HG03196 (cell line): Measurements from ENCODE around the gene PRRT1.

Source experiments
- ATAC-seq: cut with Tn5 transposase; IDR thresholded peaks from one replicate; pipeline ENCODE4 v1.9.1; 2021; ENCODE audit not compliant: unreplicated experiment

The PRRT1 gene

DNA sequence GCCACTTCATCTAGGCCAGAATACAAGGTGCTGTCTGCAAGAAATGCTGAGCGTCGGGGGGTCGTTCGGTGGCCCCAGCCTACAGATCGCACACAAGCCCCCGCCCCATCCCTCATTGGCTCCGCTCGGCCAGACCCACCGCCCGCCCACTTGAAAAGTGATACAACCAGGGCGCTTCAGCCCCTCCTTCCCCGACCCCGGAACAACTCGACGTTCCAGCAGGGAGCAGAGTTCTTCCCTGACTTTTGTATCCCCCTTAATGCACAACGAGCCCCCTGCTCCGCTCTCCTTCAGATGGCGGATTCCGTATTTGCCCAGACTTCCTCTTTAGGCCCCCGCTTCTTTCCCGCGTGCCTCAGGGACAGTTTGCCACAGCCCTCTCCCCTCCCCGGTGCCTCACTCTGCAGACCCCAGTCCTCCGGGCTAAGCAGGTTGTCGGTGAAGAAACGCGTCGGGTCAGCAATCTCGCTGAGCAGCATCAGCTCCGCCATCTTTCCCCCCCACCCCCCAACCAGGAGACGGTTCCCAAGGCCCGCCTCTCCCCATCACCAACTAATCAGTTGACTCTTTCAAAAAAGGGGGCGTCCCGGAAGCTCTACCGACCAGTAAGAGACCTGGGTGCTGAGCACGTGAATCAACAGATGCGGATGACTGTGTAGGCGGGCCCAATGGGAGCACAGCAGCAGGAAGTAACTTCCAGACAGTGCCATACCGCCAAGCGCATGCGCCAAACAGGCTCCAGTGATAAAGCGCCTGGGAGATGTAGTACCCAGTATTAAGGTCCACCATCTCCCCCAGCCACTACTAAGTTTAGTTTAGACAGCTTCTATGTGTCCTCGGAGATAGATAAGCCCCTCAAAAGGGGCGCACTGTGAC, 23.8 kb downstream of the PRRT1 start, which contains the start of gene ATF6B:
ATF6B (minus strand) TSS at position 530 of the 876 bp plus-strand sequence; CDS start at position 491, 39 bp downstream.
- ATAC-seq, result peak; percentile 90

DNA sequence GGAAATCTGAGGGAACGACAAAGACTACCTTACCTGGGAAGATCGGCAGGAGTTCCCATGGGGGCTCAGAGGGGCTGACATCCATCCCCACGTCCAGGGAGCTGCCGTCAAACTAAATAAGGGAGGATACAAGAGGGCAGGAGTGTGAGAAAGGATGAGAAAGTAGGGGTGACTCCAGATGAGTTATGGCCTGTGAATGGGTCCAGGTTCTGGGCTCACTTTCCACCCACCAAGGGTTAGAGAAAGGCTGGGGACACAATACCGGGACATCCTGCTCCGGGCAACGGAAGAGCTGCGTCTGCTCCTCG, 24.4 kb downstream of the PRRT1 start:
- no peak for ATAC-seq

DNA sequence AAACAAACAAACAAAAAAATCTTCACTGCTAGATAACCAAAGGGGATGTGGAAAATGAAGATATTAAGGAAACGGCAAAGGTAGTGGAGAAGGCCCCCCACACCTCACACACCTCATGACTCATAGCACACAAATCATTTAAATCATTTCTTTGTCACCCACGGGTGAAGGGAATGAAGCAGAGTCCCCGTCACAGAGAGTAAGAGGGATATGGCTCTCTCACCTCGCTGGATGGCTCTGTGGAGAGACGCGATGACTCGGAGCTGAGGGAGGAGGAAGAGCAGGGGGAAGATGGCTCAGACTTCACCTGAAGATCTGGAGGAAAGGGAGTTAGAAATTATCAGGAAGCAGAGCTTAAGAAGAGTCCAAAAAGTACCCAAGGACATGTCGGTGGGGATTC, 24.9 kb downstream of the PRRT1 start:
- ATAC-seq, result no peak

GRCh38 chr6:32123681-32124080, 28.1 kb downstream of the PRRT1 start:
- no peak for ATAC-seq

- no peak for ATAC-seq
These were observed 31.1 kb downstream of the PRRT1 start for GRCh38 chr6:32120573-32121059.

DNA sequence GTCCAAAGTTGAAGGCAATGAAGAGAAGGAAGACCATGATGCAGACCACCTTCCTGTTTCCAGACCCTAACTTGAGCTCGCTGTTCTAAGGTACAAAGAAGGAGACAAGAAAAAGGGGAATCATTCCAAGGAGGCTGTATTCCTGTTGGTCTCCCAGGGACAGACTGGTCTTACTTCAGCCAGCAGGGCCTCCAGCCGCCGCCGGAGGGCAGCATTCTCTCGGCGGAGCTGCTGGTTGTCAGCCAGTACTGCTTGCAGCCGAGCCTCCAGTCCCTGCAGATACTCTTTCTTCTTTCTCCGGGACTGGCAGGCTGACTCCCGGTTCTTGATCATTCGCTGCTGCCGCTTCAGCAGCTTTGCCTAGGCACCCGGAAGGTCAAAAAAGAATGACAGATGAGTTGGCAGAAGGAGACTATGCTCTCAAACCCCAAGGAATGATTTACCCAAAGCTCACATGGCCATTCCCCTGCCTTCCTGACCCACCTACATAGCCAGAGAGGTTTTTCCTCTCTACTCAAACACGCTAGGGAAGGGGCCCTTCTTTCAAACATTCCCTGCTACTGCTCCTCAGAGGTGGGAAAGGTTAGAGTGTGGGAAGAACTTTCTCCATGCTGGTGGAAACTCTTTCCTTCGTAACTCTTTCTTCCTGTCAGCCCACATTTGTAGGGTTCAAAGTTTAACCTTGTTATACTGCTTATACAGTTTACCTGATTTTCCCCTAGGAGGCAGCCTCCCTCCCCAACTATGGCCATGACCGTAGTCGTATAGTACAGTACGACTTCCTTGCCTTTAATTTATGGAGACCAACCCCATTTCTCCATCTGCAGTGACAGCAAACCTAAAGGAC, 32.7 kb downstream of the PRRT1 start:
- peak; percentile 56 for ATAC-seq

- no peak for ATAC-seq
These were observed 34.3 kb downstream of the PRRT1 start for GRCh38 chr6:32117461-32117860.

DNA sequence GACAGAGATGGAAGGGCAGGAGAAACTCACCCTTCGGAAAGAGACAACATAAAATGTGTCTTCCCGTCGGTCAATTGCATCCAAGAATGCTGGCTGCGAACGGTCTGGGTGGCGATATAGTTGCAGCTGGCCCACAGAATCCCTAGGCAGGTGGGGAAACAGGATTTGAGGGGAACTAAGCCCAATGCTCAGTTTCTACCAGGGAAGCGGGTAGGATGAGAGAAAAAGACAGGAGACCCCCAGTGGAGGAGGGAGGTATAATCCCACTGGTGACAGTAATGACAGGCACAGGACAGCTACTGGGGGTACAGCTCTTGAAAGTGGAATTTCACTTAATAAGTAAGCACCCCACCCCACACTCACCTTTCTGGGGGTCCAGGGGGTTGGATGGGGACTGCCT, 35.1 kb downstream of the PRRT1 start:
- ATAC-seq, result no peak

- no peak for ATAC-seq
These were observed 36.1 kb downstream of the PRRT1 start for GRCh38 chr6:32115623-32116022.

DNA sequence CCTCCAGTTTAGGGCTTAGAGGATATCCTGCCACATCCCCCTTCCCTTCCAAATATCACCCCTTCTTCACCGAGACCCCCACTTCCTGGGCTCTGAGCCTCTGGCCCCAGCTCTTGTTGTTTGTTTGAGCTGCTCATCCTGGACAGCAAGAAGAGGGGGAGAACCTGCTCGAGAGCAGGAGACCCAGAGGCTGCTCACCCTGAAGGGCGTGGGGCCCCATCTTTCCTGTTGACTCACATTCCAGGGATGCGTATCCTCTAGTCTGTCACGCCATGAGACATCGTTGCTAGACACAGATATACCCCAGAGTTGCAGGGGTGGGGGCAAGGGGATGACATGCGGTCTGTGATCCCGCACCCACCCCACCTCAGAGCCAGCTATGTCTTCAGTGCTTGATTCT, 36.9 kb downstream of the PRRT1 start:
- ATAC-seq, result no peak

GRCh38 chr6:32113386-32114352, 38.1 kb downstream of the PRRT1 start:
- no peak for ATAC-seq

- ATAC-seq, result no peak
These were observed 39.2 kb downstream of the PRRT1 start for GRCh38 chr6:32112431-32112980.

DNA sequence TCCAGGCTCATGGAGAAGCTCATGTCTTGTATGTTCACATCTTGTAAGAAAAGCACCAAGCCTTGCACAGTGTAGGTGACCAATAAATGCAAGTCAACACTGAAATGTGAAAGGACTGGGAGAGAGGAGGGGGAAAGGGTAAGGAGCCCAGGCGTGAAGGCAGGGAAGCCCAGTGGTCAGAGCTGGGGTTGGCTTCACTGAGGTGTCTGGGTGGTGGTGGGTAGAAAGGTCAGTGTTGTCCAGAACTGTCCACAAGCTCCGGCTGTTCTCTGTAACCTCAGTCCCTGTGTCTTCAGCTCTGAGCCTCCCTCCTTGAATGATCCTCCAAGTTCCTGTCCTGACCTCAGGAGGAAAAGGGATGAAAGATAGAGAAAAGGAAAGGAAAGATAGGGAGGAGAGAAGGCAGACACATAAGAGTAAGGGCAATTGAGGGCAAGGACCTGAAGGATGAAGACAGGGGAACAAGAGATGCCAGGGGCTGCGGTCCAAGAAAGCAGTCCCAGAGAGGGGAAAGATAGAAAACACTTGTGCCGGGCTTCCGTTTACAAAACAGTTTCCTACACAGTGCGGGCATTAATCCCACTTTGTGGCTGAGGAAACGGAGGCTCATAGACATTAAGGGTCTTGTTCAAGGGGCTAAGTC, 40.2 kb downstream of the PRRT1 start:
- no peak for ATAC-seq

- ATAC-seq, result no peak
These were observed 41.1 kb downstream of the PRRT1 start for GRCh38 chr6:32110632-32111031.

GRCh38 chr6:32109765-32110160, 42.0 kb downstream of the PRRT1 start:
- no peak for ATAC-seq

DNA sequence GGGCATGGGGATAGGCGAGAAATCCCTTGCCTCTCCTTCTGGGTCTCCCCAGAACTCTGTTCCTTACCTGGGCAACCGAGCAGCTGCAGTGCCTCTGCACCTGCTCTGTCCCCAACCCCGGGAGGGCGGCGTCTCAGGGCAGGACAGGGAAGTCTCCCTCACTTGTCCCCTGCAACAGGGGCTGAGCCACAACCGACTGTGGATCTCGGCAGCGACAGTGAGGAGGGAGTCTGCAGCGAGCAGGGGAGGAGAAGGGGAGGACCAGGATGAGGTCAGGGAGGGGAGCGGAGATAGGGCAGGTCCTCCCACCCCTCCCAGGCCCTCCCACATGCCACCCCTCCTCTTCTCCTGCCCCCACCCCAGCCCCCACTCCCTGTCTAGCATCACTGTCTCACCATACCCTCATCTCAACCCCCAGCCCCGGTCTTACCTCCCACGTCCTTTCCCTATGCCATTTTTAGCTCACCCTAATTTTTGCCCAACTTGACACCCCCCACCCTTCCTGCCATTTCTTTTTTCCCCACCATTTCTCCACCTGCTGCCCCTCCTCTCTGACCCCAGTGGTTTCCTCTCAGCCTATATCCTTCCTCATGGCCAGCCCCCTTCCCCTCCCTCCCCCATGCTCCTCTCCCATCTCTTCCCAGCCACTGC, 42.5 kb downstream of the PRRT1 start, which contains the start of gene TNXB:
TNXB (minus strand) TSS at position 225 of the 651 bp plus-strand sequence. CDS start 11,140 bp downstream, outside the sequence.
- ATAC-seq, result no peak

DNA sequence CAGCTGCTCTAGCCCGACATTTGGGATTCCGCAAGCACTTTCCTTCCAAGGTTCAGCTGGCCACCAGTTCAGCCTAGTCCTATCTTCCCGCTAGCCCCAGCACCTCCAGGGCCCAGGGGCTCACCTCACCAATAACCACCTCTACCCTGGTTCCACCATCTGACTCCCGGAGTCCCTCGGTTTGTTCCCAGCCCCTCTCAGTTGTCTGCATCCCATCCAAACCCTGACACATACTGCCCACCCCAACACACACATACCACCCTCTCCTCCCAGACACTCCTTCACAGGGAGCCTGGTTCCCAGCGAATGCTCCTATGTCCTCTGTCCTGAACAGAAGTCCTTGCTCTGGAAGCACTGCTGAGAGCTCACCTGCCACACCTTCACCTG, 43.0 kb downstream of the PRRT1 start:
- no peak for ATAC-seq

DNA sequence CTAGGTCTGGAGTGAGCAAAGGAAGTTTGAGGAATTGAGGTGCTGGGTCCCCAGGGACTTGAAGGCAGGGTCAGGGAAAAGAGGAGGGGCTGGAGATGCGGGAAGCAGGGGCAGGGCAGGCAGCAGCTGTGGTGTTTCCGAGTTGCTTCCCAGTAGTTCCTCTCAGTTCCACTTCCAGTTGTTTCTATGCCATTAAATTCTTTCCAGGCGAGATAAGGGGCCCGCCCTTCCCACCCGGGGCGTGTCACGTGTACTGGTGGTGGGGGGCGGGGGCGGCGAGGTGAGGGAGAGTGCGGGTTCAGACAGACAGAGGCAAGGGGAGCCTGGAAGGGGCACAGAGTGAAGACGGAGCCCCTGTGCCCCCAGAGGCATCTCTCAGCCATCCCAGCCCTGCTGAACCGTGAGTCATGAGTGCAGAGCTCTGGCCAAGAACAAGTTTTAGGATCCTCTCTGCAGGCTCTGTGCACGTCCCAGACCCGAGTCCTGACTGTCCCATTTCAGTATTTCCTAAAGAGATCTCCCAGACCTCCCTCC, 43.6 kb downstream of the PRRT1 start:
- no peak for ATAC-seq

GRCh38 chr6:32107406-32107805, 44.3 kb downstream of the PRRT1 start:
- no peak for ATAC-seq
